GM19043 (cell line): ENCODE data around the gene NEDD4L.

Experiments used
- ATAC-seq: cut with Tn5 transposase; IDR thresholded peaks from one replicate; pipeline ENCODE4 v1.9.1; 2021; ENCODE audit warnings: low read depth; ENCODE audit not compliant: unreplicated experiment

Gene NEDD4L

GRCh38 chr18:58385472-58385871 is 341.4 kb downstream of the NEDD4L start:
- ATAC-seq: no peak

DNA sequence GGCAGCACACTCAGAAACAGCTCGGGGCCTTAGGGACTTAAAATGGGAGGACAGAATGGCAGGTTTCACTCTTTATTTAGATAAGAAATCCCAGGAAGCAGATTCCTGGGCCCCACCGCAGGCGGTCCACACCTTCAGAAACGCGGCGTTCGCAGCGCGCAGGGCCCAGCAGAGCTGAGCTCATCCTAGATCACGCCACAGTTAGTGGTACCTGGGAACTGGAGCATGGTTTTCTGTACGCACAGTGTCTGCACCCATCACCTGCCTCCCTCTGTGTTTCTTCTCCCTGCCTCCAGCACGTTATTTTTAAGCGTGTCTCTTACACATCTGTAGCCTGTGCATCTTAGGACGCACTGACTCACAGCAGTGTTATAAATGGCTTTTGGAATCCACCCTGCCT is 342.8 kb downstream of the NEDD4L start:
- ATAC-seq: no peak

- ATAC-seq: no peak
Measured at GRCh38 chr18:58387716-58388115, 343.7 kb downstream of the NEDD4L start.

GRCh38 chr18:58388736-58389135 is 344.7 kb downstream of the NEDD4L start:
- no peak for ATAC-seq

- ATAC-seq: no peak
Measured at GRCh38 chr18:58389745-58390144, 345.7 kb downstream of the NEDD4L start.

DNA sequence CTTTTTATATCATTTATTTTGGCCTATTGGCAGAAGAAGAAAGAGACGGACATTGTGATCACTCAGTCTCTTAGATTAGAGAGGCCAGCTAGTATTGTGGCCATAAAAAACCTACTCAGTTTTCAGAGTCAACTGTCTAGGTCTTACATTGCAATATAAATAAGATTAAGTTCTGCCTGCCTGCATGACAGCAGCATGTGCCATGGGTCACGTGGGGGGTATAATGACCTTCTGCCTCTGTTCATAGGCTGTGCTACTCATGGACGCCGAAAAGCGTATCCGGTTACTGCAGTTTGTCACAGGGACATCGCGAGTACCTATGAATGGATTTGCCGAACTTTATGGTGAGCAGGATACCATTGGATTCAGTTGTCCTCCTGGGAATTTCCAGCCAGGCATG is 346.4 kb downstream of the NEDD4L start:
- ATAC-seq: no peak

DNA sequence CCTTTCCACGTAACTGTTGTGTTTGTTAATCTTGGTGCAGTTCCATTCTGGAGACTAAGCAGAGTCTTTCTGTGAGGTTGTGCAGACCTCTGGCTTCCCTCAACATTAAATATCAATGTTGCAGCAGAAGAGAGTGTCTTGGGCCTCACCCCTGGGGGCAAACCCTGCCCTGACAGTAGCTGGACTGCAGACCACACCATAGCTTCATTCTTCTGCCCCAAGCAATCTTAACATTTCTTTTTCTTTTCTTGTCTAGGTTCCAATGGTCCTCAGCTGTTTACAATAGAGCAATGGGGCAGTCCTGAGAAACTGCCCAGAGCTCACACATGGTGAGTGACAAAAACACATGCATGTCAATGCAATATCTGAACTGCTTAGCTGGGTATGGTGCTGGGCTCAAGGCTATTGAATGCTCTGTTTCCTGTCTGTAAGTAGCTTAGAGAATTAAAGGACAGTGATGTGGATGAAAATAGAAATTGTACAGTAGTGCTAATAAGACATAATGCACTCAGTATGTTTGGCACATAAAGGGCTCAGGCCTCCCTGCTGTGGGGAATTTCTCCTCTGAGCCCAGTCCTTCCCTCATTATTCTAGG is 347.3 kb downstream of the NEDD4L start:
- ATAC-seq: no peak

- no peak for ATAC-seq
Measured at GRCh38 chr18:58391932-58392323, 347.9 kb downstream of the NEDD4L start.

DNA sequence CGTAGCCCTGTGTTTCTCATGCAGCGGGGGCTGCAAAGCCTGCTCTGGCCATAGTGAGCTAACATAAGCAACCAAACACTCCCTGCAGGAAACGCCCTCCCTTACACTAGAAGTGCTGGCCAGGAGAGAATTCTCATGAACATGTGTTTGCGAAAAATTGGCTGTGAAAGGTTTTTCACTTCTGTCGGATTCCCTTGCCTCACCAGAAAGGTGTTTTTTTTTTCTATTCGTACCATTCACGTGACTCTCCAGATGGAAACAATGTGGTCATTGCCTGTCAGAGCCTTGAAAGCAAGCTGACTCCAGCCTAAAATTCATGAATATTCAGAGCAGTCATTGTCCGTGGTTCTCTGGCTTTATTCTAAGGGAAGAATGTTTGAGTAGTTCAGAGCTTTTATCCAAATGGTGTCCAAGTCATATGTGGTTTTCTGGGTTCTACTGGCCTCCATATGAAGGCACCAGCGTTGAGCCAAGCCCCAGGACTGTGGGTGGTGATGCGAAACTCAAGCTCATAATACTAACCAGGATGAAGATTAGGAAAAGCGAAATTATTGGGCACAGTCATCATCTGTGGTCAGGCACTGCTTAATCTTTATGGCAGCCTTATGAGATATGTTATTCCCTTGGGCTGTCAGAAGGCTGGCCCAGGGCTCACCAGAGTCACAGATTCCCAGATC is 348.4 kb downstream of the NEDD4L start:
- ATAC-seq: no peak

DNA sequence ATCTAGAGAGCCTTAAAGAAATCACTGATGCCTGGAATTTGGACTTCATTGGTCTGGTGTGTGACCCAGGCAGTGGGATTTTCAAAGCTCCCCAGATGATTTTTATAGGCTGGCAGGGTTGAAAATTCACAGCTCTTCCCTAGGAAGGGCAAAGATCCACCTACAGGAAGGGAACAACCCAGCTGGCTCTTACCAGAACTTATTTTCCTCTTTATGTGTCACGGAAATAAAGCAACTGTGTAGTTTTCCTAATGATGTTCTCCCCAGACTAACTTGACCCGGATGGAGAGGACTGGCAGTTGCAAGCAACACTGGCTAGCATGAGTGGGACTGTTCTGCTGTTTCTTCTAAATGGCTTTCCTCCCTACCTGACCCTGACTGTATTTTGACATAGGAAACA is 349.3 kb downstream of the NEDD4L start:
- no peak for ATAC-seq

- ATAC-seq: no peak
Measured at GRCh38 chr18:58394046-58394445, 350.0 kb downstream of the NEDD4L start.

DNA sequence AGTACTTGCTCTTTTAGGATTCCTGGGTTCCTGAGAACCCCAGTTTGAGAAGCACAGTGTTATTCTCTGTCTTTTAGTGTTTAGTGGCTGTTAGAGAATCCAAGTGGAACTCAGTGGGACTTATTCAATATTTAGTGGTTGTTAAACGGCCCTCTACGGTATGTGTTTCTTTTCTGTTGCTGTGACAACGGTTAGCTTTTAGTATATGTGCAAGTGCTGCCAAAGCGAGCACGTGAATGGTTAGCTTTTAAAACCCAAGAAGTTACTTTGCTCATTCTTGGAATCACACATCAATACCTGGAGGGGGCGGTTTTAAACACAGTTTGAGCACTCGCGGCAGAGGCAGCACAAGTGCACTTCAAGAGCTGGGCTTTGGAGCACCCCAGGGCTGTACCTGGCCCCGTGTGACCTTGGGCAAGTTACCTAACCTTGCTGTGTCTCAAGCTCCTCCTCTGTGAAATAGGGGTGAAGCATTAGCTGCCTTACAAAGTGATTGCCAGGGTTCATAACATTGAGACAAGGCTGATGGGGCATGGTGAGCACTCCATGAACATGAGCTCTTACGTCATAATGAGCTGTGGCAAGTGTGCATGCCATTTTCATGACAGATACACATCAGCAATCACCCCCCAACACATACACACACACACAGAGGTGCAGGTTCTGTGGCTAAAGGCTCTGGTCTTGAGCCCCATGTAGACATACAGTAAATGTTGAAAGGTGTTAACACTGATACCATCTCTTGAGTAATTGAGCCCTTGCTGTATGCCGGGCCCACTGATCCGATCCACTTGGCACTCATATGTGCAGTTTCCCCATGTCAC is 350.8 kb downstream of the NEDD4L start:
- ATAC-seq: no peak

DNA sequence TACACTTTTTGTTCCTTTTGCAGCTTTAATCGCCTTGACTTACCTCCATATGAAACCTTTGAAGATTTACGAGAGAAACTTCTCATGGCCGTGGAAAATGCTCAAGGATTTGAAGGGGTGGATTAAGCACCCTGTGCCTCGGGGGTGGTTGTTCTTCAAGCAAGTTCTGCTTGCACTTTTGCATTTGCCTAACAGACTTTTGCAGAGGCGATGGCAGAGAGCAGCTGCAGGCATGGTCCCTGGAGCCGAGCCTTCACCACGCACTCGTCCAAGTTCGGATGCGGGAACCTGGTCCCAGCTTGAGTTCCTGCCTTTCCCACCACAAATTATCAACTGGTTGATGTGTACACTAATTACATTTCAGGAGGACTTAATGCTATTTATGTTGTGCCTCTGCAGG is 352.1 kb downstream of the NEDD4L start:
- ATAC-seq: no peak

GRCh38 chr18:58396966-58397365 is 352.9 kb downstream of the NEDD4L start:
- ATAC-seq: no peak

DNA sequence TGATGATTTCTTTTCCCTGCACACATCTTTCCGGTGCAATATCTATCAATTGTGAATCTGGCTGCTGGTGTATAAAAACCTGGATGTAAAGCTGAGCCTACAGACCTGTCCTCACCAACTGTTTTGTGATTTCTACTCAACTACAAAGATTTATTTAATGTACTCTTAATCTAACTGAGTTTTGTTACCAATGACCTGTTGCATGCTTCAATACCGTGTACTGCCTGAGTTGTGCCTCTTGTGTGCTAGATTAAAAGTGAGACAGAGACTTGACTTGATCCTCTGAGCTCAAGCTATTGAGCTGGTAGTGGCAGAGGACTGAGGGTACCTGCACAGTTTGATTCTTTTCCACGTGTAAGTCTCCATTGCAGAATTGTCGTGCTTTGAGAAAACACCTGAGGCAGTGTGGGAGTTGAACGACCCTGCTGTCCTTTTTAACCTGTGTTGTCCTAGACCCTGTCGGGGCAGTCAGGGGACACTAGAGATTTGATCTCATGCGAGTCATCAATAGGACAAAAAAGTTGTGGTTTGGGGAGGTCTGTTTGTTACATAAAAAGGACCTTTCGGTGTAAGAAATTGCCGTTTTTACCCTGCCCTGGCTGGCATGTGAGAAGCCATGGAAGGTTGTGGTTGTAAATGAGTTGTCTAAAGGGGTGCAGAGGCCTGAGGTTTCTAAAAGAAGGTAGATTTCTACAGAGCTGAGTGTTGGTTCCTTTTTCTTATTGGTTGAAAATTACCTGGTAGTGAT is 353.5 kb downstream of the NEDD4L start:
- ATAC-seq: no peak

GRCh38 chr18:58398648-58399398 is 354.8 kb downstream of the NEDD4L start:
- no peak for ATAC-seq

DNA sequence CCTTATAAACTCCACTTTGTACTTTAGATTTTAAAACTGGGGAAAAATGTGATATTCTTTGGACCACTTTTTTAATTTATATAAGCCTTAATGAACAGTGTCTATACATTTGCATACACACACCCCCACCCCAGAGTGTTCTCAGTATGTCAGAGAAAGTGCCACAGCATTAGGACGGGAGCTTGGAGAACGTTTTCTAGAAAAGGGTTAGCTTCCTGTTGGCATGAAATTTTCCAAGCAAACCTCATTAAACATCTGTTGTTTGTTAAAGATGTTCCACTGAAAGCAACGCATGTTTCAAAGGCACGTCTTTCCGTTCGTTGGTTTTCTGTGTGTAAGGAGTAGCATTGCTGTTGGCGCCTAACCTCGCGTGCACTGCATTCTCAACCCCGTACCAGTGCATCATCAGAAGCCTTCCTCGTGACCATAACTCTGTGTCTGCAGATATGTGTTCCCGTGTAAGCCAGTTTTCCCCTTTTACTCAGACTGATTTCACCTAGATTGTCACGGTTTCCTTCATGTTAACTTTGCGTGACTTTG is 356.4 kb downstream of the NEDD4L start:
- ATAC-seq: no peak

DNA sequence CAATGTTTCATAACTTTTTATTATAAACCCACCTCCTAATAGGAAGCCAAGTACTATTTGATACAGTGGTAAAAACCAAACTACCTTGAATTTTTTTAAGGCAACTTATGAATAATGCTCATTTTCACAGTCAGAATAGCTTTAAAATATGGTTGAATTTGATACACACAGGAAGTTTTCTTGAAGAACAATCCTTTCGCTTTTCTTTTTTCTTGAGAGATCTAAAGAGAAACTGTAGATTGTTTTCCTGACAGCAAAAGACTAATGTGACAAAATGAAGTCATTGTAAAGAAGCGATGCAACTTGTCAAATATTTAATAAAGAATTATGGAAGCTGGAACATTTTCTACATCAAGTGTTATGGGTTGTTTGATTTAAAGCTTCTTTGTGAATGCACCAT is 357.2 kb downstream of the NEDD4L start:
- ATAC-seq: no peak

DNA sequence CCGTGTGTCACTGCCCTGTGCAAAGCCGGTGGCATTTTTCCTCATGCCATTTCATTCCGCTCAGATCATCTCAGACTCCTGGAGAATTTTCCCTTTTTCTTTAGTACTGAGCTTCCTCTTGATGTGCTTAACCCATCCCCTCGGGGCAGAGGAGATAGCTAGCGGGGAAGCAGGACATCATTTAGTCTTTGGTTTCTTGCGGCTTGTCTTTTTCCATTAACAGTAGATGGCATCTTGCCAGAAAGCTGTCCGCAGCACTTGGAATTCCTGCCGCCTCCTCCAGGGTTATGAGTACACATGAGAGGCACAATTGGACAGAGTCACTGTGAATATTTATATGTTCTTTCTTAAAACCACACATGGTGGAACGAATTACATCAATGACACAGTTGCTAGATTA is 358.2 kb downstream of the NEDD4L start:
- no peak for ATAC-seq
